ENCODE measurements around the gene PLEKHH2.
A peak's percentile ranks its signal among the peaks of the same experiment; 100 is the strongest.

The PLEKHH2 gene

DNA sequence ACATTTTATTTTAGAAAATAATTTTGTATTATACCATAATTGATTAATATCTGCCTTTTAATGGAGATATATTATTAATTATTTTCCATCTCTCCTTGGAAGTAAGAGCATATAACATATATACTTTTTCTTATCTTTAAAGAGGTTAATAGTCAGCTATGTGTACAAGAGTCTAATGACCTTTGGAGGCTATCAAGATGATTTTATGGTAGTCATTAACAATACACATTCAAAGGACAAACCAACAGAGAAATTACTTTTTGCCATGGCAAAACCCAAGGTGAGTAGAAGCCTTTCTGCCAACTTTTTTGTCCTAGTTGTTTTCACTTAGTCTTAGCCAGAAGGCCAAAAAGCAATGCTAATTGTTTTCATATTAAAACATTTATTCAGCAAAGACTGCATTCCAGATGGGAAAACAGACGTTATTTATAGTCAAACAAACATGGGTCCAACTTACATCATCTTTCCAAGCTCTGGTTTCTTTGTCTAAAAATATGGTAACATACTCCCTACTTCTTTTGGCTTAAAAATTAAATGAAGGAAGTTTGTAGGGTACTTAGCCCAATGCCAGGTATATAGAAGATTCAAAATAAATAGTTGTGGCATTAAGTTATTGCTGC lies 127.1 kb downstream of the PLEKHH2 start:
- DNase-seq, result peak; percentile 9

DNA sequence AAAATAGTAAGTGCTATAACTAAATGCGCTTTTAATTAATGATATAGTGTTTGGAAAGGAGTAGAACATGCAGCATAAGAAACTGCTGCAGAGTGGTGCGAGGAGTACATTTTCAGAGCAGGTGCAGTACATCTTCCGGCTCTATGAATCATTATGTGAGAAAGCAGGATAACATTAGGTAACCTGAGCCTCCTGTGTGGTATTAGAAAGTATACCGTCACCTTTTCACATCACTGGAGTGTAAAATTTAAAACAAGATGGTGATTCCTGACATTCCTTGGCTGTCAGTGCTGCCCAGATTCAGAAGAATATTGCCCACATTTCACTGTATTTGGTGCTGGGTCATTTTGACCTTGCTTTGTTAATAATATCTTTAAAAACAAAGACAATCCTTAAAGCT lies 128.9 kb downstream of the PLEKHH2 start:
- DNase-seq, result no peak

DNA sequence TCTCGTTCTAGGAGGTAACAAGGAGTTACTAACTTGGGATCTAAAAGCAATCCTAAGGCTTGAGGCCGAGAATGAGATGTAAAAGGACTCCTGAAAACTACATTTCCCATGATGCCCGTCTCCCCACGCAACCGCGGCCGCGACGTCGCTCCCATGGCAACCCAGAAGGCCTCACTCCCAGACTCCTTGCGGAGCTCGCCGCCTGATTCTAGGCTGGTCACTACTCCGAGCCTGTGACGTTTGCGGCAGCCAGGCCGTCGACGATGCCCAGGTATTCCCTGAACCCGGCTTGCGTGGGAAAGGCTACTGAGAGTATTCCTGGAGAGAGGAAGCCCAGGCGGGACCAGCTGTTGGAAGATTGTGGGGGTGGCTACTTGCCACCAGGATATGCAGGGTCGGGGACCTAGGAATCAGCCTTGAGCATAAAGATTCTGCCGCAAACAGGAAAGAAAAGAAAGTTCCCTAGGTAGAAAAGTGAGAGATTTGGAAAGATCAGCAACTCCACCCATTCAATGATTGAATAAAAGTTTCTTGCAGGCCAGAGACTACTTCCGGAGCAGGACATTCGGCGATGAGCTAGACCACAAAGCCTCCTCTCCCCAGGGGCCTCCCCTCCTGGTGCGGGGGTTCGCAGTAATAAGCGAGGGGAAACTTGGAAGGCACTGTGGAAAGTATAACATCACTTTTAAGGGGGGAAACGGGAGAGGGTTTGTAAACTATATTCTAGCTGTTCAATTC lies 137.0 kb downstream of the PLEKHH2 start, which contains the start of gene DYNC2LI1:
DYNC2LI1 (plus strand) TSS at position 164 of the 738 bp plus-strand sequence; CDS start at position 264, 100 bp downstream.
- peak; percentile 88 for DNase-seq

DNA sequence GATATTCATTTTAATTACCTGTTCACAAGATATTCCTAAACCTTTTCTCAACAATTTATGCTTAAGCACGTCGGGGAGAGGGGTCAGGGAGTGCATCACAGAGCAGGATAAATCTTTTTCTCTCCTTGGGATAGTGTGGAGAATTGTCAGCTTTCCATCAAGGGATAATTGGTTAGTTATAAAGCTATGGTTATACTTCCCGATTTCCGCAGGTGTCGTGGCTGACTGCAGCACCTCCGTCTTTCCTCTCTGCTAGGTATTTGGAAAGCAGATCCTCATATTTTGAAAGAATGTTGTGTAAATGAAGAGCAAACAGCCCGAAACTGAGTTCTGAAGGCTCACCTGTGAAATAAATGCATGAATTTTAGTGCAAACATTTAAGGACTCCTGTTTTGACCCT lies 137.6 kb downstream of the PLEKHH2 start:
- DNase-seq, result no peak

DNA sequence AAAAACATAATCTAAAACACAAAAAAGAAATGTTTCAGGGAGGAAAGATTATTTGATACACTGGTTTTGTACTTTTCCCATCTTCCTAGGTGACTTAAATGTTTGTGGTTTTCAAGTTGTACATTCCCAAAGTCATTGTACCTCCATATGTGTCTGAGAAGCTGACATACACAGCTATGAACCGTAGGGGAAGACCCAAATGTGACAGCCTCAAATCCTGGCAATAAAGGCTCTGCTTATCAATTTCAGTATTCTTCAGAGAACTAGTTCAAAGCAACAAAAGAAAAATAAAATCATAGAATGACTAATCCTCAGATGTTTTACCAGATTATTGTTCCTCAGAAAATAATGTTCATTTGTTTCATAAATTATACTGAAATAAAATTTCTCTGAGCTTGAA lies 139.3 kb downstream of the PLEKHH2 start:
- DNase-seq, result no peak

DNA sequence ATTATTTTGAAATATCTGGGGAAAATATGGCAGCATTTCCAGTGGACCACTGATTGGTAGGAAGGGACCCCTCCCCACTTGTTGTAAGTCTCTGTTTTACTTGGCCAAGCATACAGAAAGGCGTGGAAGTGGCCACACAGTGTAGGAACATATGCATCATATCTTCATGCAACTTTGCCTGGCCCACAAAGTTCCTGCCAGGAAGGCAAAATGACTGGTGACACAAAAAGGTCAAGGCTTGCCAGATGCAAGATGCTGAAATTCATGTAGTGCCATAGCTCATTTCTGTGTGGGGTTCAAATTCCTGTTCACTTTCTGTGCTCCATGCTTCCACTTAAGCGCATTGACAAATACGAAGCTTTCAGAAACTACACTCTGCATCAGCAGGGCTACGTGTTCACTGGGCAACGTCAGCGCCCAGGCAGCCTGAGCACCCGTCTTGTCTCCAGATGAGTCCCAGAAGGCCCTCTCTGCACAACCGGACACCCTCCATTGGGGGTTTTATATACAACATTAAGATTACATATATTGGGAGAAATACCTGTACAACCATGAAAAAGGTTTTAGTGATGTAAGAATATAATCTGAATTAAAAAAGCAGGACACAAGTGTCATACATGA lies 140.4 kb downstream of the PLEKHH2 start:
- DNase-seq, result no peak

DNA sequence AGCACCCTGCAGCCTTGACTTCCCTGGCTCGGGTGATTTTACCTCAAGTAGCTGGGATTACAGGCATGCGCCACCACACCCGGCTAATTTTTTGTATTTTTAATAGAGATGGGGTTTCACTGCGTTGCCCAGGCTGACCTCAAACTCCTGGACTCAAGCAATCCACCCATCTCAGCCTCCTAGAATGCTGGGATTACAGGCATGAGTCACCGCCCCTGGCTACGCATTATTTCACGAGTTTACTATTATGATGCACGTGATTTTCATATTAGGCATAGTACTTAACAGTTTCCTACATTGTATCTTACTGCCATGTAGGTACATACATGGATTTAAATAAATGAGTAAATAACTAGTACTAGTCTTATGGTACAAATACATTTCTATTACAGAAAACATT lies 141.2 kb downstream of the PLEKHH2 start:
- DNase-seq, result no peak

DNA sequence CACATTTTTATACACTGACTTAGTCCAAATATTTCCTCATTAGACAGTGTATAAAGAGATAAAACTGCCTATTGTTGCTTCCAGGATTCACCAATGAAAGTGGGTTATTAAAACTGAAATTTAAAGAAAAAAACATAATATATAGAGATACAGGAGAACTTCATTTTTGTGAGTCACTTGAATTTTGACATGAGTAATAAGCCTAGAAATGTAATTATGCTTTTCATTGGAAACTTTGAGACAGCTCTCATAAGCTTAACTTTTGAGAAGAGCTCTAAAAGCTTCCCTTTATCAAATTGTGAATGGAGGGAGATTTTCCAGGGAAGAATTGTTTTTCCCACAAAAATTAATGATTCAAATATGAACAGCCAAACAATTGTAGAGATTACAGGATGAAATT lies 150.8 kb downstream of the PLEKHH2 start:
- DNase-seq, result no peak

DNA sequence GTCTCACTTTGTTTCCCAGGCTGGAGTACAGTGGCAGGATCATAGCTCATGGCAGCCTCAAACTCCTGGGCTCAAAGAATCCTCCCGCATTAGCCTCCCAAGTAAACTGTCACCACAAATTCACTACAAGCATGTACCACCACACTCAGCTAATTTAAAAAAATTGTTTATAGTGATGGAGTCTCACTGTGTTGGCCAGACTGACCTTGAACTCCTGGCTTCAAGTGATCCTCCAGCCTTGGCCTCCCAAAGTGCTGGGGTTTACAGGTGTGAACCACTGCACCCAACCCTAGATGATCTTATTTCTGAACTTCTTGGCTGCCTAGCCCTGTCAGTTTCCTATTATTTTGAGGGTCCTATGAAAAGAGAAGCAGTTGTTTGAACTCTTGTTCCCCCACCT lies 151.6 kb downstream of the PLEKHH2 start:
- DNase-seq, result no peak

DNA sequence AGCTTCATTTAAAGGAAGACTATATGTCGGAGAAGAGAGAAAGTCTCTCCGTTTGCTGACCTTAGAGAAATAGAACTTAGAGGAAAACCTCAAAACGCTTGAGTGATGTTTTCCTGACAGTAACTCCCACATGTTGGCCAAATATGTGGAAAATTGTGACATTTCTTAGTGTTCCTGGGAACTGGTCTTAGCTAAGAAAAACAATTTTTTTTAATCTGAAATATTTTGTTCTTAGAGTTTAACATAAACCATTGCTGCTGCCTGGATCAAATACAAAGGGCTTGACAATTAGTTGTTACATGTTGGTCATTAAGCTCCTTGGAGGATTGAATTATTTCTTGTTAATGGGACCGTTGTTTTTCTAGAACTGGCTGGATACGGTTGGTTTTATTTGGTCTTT lies 153.1 kb downstream of the PLEKHH2 start:
- no peak for DNase-seq

DNA sequence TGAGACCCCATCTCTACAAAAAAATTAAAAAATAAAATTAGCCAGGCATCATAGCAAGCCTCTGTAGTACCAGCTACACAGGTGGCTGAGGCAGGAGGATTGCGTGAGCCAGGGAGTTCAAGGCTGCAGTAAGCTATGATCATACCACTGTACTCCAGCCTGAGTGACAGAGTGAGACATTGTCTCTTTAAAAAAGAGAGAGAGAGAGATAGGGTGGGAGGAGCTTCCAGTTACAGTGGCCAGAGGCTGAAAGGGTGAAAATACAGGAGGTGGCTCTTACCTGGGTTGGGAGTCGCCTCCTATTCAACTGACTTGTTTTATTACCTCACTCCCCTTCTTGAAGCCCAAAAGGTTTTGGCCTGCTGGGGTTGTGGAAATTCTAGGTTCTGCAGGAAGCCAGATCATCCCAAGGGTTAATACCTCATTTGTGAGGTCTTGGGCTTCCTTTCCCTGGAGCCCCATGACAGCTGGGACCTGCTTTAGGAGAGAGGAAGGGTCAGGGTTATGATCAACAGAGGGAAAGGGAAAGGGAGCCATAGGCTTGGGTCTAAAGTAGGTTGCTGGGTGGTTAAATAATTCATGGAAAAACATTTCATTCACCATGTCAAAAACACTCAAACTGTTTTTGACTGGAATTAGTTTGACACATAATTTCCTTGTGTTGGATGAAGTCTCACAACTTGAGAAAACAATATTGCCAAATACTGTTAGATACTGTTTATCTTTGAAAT lies 154.1 kb downstream of the PLEKHH2 start:
- no peak for DNase-seq

DNA sequence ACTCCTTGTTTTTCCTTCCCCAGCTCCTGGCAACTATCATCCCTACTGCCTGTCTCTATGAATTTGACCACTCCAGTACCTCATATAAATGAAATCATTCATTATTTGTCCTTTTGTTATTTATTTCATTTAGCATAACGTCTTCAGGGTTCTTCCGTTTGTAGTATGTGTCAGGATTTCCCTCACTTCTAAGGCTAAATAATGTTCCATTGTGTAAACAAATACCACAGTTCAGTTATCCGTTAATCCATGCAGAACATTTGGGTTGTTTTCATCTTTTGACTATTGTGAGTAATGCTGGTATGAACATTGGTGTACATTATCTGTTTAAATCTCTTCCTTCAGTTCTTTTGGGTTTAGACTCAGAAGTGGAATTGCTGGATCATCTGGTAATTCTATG lies 155.6 kb downstream of the PLEKHH2 start:
- no peak for DNase-seq

DNA sequence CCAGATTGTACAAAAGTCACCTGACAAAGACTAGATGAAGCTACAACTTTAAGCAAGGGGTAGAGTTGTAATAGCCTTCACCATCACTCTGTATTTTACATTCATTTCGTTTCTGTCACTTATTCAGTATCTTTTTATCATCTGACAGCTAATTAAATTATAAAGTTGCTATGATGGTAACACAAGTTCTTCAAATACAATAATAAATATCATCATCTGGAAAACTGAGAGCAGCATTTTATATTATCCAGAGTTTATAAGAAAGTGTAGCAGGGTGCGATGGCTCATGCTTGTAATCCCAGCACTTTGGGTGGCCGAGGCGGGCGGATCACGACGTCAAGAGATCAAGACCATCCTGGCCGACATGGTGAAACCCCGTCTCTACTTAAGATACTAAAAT lies 157.9 kb downstream of the PLEKHH2 start:
- no peak for DNase-seq

DNA sequence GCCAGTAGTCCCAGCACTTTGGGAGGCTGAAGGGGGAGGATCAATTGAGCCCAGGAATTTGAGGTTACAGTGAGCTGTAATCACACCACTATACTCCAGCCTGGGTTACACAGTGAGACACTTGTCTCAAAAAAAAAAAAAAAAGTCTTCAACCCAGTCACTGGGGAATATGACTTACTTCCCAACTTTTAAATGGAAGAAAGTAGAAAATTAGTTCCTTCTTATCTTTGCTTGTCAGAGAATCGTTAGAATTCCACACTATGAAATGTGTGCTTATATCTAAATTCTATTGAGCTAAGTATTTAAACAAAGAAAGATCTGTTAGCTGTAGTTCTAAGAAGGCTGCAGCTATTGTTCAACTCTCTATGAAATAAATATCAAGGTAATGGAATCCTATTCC lies 159.1 kb downstream of the PLEKHH2 start:
- no peak for DNase-seq

DNA sequence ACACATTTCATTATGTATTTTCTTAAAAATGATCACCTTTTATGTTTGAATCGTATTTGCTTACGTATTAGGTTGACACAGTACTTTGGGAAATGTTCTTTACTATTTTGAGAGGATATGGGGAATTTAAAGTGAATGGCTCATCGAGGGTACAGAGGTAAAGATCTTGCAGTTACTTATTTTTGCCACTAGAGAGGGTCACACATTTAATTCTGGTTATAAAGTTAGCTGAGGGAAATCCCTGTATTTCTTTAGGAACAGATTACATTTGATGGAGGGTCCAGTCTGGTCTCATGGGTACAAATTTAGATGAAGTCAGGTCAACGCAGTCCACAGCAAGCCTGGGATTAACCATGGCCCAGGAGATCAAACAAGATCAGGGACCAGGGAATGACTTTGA lies 161.2 kb downstream of the PLEKHH2 start:
- DNase-seq, result no peak

DNA sequence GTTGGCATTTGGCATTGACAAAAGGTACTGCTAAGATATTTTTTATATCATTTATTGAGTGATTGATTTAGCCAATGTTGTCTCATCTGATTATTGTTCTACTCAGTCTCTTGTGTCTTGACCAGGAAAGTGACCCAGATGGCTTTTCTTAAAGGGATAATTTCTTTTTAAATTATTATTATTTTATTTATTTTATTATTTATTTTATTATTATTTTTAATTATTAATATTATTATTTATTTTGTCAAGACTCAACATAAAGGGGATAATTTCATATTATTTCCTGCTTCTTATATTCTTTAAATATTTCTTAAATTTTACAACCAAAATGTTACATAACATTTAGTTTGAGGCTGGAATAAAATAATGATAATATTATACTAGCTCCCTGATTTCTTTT lies 163.8 kb downstream of the PLEKHH2 start:
- DNase-seq, result no peak

DNA sequence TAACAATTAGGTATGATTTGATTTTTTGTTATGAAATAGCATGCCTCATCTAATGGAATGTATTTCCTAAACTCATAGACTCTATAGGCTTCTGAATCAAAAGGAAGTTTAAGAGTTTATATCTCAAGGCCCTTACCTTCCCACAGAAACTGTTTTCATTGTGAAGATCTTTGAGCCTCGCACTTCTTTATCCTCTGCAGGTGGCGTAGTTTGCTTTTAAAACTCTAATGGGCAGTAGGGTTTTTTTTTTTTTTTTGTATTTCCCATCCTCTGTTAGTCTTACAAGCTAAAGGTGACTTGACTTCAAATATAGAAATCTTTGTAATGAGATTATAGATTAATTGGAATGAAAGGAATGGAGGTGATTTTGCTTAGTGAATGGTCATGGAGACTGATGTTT lies 165.1 kb downstream of the PLEKHH2 start:
- no peak for DNase-seq

DNA sequence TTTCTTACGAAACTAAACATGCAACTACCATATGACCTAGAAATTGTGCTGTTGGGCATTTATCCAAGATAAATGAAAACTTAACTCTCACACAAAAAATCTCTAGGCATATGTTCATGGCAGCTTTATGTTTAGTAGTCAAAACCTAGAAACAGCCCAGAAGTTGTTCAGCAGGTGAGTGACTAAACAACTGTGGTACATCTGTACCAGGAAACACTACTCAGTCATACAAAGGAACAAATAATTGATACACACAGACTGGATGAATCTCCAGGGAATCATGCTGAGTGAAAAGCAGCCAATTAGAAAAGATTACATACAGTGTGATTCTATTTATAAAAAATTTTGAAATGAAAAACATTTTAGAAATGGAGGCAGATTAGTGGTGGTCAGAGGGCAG lies 166.1 kb downstream of the PLEKHH2 start:
- DNase-seq, result no peak

DNA sequence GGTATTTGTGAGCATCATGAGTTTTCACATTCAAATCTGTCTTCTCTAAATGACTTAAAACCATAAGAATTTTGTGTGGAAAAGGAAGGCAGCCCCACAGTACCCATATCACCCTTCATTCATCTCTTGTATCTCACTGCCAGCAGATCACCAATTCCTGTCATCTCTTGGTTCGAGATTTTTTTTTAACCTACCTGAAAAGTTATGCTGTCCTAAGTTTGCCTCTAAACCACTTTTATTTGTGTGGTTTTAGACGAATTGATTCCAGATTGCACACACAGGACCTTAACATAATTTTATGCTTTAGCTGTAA lies 169.6 kb downstream of the PLEKHH2 start:
- DNase-seq, result no peak

DNA sequence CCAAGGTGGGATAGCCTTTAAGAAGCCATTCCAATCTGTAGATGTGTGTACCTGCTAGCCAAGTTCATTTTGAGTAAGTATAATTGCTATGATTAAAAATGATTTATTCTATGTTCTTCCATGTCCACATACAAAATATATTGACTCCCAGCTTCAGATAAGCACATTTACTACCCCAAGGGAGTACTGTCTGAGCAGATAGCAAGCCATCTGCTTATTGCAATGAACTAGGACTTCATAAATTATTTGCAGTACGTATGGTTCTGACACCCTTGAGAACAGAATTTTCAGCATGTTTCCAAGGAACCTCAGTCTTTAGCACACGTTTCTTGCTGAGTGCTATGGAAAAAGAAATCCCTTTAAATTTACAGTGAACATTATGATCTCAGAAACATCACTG lies 173.4 kb downstream of the PLEKHH2 start:
- DNase-seq, result no peak

DNA sequence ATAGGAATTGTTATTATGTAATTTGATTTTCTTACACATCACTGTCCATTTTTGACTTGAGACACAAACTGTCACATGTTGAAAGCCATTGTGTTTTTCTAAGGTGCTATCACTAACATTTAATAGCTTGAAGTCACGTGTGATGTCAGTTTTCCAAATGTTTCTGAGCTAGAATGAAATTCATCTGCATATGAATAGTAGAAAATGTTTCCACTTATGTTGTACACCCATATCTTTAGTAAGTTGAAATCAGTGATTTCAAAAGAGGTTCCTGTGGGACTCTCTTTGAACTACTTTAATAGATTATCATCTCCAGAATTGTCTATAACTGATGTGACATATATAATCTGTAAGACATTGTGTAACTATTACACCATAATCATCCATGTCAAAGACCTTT lies 173.8 kb downstream of the PLEKHH2 start:
- no peak for DNase-seq

DNA sequence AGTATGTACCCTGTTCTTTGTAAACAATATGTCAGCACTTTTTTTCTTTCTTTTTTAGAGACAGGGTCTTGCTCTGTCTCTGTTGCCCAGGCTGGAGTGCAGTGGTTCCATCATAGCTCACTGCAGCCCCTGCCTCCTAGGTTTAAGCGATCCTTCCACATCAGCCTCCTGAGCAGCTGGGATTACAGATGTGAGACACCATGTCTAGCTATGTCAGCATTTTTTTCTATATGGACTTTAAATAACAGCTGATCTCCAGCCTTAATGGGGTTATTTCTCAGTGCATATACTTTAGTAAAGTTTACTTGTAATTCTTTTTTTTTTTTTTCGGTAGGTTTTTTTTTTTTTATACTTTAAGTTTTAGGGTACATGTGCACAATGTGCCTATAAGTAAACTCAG lies 174.9 kb downstream of the PLEKHH2 start:
- no peak for DNase-seq

DNA sequence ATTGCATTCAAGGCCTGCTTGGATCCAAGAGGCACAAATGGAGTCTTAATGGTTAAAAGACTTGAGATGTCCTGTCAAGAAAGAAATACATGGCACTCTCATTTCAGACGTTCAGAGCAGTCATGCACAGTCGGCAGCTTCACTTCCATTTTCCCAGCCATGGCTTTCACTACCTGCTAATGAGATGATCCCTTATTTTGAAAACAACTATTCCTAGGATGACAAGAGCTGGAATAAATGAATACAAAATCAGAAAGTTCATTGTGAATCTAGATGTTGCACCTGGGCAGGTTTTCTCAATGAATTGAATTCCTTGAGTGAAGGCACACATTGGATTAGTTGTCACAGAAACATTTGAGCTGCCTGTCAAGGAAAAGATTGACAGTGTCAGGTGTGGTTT lies 175.9 kb downstream of the PLEKHH2 start:
- no peak for DNase-seq

DNA sequence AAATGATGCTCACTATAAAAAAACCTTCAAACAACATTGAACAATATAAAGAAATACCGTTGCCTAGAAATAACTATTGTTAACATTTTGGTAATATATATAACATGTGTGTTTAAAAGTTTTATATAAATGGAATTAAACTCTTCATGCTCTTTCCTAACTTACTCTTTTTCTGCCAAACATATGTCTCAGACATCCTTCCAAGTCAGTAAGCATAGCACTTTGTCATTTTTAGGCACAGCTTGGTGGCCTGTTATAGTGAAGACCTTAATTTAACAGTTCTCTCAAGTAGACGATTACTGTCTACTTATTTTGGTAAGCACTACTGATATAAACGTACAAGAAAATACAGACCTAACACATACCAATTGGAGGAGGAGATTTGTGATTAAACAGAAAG lies 177.7 kb downstream of the PLEKHH2 start:
- DNase-seq, result no peak
